ENCODE results near the gene RAB11FIP5. TPM values are rescaled to one million over a fixed set of nuclear protein-coding genes. Genes with fewer than 3 reads are reported as not detected.

Gene RAB11FIP5
- total and polyA plus RNA-seq, 2 experiments from 2014 or later = 4.4 to 16.6 TPM

DNA sequence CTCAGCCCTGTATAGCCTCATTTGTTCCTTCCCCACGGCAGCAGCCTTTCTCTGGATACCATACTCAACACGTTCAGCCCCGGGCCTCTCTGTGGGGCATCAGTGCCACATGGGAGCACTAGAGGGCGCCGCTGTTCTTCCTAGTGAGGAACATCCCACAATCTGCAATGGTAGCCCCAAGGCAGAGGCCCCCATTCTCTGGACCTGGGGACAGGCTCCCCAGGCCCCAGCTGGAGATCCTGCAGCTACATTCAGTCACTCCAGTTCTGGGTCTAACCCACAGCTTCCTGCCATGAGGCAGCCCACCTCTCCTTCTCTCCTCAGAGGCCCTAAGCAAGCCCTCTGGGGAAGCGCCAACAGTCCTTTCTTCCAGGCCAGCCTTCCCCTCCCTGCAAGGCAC lies 27.1 kb downstream of the RAB11FIP5 start:
- Histone ChIP-seq H3K27me3 (ENCODE audit: insufficient read depth) (no peaks in the 10 kb centered on the region), H4K20me1 (replicated peaks; ENCODE audit: insufficient read depth) (peaks cover 3% of the 10 kb centered on the region), H3K79me2 (replicated peaks; ENCODE audit: insufficient read depth) (0 out of 2 replicates have a peak, but pooled peaks cover 3% of the 10 kb centered on the region)

DNA sequence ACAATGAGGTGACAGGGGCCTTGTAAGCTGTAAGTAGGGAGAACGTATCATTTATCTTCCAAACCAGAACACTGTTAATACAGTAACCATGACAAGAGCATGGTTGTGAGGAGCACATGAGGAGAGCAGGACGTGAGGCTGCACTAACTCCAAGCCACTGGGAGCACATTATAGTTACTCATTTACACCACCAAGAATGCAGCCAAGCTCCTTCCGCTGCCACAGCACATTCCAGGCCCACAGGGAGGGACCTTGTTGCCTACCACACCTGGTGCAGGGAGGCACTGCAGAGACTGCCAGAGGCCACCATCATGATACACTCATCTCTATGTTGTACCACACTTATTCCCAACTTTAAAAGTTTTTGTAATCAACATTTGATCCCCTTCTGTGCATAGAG lies 27.8 kb downstream of the RAB11FIP5 start:
- peaks cover 11% of the 10 kb centered on the region for H3K4me1 ChIP-seq (ENCODE audit: insufficient read depth)
- no peak overlapping the region for H3K4me3 ChIP-seq
- H3K4me2 ChIP-seq = no peak overlapping the region
- no peaks in the 10 kb centered on the region for H3K27me3 ChIP-seq (ENCODE audit: insufficient read depth)
- no peaks in the 10 kb centered on the region; the same call in 2 of the 3 replicates for H3K36me3 Mint-ChIP-seq (ENCODE audit: low read depth)
- H3K9me3 Mint-ChIP-seq = no peaks in the 10 kb centered on the region
- no peaks in the 10 kb centered on the region for H3F3A ChIP-seq (replicated peaks; ENCODE audit: low read depth)
- no peak for ATAC-seq
- no peak overlapping the region for H3K4me3 Mint-ChIP-seq
- no peaks in the 10 kb centered on the region for H3K9me2 ChIP-seq (ENCODE audit: insufficient read depth)
- peaks cover 15% of the 10 kb centered on the region for H3K4me1 Mint-ChIP-seq
- H4K20me1 ChIP-seq (replicated peaks; ENCODE audit: insufficient read depth) = no peaks in the 10 kb centered on the region; the same call in 1 of the 2 replicates
- no peak overlapping the region for H3K27ac ChIP-seq (ENCODE audit: low read depth)
- 0 out of 2 replicates have a peak, but pooled peaks cover 3% of the 10 kb centered on the region for H3K79me2 ChIP-seq (replicated peaks; ENCODE audit: insufficient read depth)
- H2AFZ ChIP-seq = no peak overlapping the region
- no peak overlapping the region for H3K27ac Mint-ChIP-seq
- no peaks in the 10 kb centered on the region for H3K36me3 ChIP-seq (ENCODE audit: insufficient read depth)
- peaks cover 9% of the 10 kb centered on the region for H3K27me3 Mint-ChIP-seq (ENCODE audit: insufficient read depth, low read depth, poor library complexity)
- DNase-seq (ENCODE audit: low spot score) = no peak
- TF ChIP-seq EZH2phosphoT487 (IDR thresholded peaks at IDR 0.05; ENCODE audit: unreplicated experiment) (no peak), CREB1 (CRISPR knock-in tag; IDR thresholded peaks at IDR 0.05; ENCODE audit: low read depth) (no peak), ZNF331 (CRISPR knock-in tag; IDR thresholded peaks at IDR 0.05; ENCODE audit: low read depth) (no peak)
- TF ChIP-seq, protein P1, sequence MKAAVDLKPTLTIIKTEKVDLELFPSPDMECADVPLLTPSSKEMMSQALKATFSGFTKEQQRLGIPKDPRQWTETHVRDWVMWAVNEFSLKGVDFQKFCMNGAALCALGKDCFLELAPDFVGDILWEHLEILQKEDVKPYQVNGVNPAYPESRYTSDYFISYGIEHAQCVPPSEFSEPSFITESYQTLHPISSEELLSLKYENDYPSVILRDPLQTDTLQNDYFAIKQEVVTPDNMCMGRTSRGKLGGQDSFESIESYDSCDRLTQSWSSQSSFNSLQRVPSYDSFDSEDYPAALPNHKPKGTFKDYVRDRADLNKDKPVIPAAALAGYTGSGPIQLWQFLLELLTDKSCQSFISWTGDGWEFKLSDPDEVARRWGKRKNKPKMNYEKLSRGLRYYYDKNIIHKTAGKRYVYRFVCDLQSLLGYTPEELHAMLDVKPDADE (IDR thresholded peaks at IDR 0.05) = no peak
- TF ChIP-seq, protein P2, sequence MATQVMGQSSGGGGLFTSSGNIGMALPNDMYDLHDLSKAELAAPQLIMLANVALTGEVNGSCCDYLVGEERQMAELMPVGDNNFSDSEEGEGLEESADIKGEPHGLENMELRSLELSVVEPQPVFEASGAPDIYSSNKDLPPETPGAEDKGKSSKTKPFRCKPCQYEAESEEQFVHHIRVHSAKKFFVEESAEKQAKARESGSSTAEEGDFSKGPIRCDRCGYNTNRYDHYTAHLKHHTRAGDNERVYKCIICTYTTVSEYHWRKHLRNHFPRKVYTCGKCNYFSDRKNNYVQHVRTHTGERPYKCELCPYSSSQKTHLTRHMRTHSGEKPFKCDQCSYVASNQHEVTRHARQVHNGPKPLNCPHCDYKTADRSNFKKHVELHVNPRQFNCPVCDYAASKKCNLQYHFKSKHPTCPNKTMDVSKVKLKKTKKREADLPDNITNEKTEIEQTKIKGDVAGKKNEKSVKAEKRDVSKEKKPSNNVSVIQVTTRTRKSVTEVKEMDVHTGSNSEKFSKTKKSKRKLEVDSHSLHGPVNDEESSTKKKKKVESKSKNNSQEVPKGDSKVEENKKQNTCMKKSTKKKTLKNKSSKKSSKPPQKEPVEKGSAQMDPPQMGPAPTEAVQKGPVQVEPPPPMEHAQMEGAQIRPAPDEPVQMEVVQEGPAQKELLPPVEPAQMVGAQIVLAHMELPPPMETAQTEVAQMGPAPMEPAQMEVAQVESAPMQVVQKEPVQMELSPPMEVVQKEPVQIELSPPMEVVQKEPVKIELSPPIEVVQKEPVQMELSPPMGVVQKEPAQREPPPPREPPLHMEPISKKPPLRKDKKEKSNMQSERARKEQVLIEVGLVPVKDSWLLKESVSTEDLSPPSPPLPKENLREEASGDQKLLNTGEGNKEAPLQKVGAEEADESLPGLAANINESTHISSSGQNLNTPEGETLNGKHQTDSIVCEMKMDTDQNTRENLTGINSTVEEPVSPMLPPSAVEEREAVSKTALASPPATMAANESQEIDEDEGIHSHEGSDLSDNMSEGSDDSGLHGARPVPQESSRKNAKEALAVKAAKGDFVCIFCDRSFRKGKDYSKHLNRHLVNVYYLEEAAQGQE (IDR thresholded peaks at IDR 0.05; ENCODE audit: unreplicated experiment) = no peak
- TF ChIP-seq, protein P3, sequence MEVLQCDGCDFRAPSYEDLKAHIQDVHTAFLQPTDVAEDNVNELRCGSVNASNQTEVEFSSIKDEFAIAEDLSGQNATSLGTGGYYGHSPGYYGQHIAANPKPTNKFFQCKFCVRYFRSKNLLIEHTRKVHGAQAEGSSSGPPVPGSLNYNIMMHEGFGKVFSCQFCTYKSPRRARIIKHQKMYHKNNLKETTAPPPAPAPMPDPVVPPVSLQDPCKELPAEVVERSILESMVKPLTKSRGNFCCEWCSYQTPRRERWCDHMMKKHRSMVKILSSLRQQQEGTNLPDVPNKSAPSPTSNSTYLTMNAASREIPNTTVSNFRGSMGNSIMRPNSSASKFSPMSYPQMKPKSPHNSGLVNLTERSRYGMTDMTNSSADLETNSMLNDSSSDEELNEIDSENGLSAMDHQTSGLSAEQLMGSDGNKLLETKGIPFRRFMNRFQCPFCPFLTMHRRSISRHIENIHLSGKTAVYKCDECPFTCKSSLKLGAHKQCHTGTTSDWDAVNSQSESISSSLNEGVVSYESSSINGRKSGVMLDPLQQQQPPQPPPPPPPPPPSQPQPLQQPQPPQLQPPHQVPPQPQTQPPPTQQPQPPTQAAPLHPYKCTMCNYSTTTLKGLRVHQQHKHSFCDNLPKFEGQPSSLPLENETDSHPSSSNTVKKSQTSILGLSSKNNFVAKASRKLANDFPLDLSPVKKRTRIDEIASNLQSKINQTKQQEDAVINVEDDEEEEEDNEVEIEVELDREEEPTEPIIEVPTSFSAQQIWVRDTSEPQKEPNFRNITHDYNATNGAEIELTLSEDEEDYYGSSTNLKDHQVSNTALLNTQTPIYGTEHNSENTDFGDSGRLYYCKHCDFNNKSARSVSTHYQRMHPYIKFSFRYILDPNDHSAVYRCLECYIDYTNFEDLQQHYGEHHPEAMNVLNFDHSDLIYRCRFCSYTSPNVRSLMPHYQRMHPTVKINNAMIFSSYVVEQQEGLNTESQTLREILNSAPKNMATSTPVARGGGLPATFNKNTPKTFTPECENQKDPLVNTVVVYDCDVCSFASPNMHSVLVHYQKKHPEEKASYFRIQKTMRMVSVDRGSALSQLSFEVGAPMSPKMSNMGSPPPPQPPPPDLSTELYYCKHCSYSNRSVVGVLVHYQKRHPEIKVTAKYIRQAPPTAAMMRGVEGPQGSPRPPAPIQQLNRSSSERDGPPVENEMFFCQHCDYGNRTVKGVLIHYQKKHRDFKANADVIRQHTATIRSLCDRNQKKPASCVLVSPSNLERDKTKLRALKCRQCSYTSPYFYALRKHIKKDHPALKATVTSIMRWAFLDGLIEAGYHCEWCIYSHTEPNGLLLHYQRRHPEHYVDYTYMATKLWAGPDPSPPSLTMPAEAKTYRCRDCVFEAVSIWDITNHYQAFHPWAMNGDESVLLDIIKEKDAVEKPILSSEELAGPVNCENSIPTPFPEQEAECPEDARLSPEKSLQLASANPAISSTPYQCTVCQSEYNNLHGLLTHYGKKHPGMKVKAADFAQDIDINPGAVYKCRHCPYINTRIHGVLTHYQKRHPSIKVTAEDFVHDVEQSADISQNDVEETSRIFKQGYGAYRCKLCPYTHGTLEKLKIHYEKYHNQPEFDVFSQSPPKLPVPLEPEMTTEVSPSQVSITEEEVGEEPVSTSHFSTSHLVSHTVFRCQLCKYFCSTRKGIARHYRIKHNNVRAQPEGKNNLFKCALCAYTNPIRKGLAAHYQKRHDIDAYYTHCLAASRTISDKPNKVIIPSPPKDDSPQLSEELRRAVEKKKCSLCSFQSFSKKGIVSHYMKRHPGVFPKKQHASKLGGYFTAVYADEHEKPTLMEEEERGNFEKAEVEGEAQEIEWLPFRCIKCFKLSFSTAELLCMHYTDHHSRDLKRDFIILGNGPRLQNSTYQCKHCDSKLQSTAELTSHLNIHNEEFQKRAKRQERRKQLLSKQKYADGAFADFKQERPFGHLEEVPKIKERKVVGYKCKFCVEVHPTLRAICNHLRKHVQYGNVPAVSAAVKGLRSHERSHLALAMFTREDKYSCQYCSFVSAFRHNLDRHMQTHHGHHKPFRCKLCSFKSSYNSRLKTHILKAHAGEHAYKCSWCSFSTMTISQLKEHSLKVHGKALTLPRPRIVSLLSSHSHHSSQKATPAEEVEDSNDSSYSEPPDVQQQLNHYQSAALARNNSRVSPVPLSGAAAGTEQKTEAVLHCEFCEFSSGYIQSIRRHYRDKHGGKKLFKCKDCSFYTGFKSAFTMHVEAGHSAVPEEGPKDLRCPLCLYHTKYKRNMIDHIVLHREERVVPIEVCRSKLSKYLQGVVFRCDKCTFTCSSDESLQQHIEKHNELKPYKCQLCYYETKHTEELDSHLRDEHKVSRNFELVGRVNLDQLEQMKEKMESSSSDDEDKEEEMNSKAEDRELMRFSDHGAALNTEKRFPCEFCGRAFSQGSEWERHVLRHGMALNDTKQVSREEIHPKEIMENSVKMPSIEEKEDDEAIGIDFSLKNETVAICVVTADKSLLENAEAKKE (CRISPR knock-in tag; IDR thresholded peaks at IDR 0.05) = no peak

More for the DNA sequence above, 27.1 kb downstream of the RAB11FIP5 start:
- H3K9me3 Mint-ChIP-seq = no peaks in the 10 kb centered on the region
- DNase-seq (ENCODE audit: low spot score) (peak; percentile 96), ATAC-seq (peak; percentile 85)
- Histone ChIP-seq H3K27ac (ENCODE audit: low read depth) (no peak overlapping the region), H3K4me2 (no peak overlapping the region), H3K4me1 (ENCODE audit: insufficient read depth) (peaks cover 11% of the 10 kb centered on the region), H2AFZ (no peak overlapping the region), H3K36me3 (ENCODE audit: insufficient read depth) (no peaks in the 10 kb centered on the region), H3K4me3 (no peak overlapping the region), H3K9me2 (ENCODE audit: insufficient read depth) (no peaks in the 10 kb centered on the region), H3F3A (replicated peaks; ENCODE audit: low read depth) (no peaks in the 10 kb centered on the region)
- H3K27ac Mint-ChIP-seq = no peak overlapping the region
- TF ChIP-seq, protein P4, sequence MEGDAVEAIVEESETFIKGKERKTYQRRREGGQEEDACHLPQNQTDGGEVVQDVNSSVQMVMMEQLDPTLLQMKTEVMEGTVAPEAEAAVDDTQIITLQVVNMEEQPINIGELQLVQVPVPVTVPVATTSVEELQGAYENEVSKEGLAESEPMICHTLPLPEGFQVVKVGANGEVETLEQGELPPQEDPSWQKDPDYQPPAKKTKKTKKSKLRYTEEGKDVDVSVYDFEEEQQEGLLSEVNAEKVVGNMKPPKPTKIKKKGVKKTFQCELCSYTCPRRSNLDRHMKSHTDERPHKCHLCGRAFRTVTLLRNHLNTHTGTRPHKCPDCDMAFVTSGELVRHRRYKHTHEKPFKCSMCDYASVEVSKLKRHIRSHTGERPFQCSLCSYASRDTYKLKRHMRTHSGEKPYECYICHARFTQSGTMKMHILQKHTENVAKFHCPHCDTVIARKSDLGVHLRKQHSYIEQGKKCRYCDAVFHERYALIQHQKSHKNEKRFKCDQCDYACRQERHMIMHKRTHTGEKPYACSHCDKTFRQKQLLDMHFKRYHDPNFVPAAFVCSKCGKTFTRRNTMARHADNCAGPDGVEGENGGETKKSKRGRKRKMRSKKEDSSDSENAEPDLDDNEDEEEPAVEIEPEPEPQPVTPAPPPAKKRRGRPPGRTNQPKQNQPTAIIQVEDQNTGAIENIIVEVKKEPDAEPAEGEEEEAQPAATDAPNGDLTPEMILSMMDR (conservative IDR thresholded peaks at IDR 0.05; ENCODE audit: low read depth in 2 of 2) = peak; percentile 93 to 96
- TF ChIP-seq NANOG (IDR thresholded peaks at IDR 0.05; ENCODE audit: borderline replicate concordance) = no peak
- no peak overlapping the region for H3K4me3 Mint-ChIP-seq
- no peaks in the 10 kb centered on the region; the same call in 2 of the 3 replicates for H3K36me3 Mint-ChIP-seq (ENCODE audit: low read depth)
- peaks cover 9% of the 10 kb centered on the region for H3K27me3 Mint-ChIP-seq (ENCODE audit: insufficient read depth, low read depth, poor library complexity)
- peaks cover 15% of the 10 kb centered on the region for H3K4me1 Mint-ChIP-seq
